Adrenal gland (tissue), 12 donors: ENCODE measurements around the gene RBM28. TPM values are rescaled to one million over a fixed set of nuclear protein-coding genes. Genes with fewer than 3 reads are reported as not detected.

Experiments
- DNase-seq, 7 donors: peaks; one replicate each; pipeline ENCODE4 v3.0.0-alpha.2; 2019 to 2020
- H3K27ac ChIP-seq, 5 donors: fragments of 200-600 bp; sonication (generic) in 4 of 5; 1 replicate in 3 of 5; 2 replicates in 2 of 5; pipeline versions ENCODE4 v1.5.1 to v1.8.0; 2016 to 2020; ENCODE audit warnings: mild to moderate bottlenecking in 1 of 5
- H3K27me3 ChIP-seq: fragments of 200-600 bp; 2 replicates; pipeline ENCODE4 v1.8.0; 2021
- H3K36me3 ChIP-seq, 2 donors: fragments of 200-600 bp; replicated peaks in 1 of 2; 1 replicate in 1 of 2; 2 replicates in 1 of 2; pipeline versions ENCODE4 v1.5.1 to v1.8.0; 2018 to 2022
- H3K4me1 ChIP-seq, 2 donors: fragments of 200-600 bp; replicated peaks in 1 of 2; 1 replicate in 1 of 2; 2 replicates in 1 of 2; pipeline versions ENCODE4 v1.5.1 to v1.8.0; 2018 to 2021
- H3K4me3 ChIP-seq, 4 donors: fragments of 200-600 bp; sonication (generic) in 3 of 4; one replicate each; pipeline ENCODE4 v1.5.1; 2016 to 2018
- H3K9me3 ChIP-seq, 3 donors: fragments of 200-600 bp; sonication (generic) in 1 of 3; replicated peaks in 1 of 3; 1 replicate in 2 of 3; 2 replicates in 1 of 3; pipeline versions ENCODE4 v1.5.1 to v1.8.0; 2016 to 2021
- POLR2A ChIP-seq, 2 donors: fragments of 450-650 bp; IDR thresholded peaks; one replicate each; pipeline ENCODE4 v1.6.1; 2017; ENCODE audit warnings: antibody characterized with exemption in 2 of 2, mild to moderate bottlenecking in 2 of 2, moderate library complexity in 1 of 2
- WGBS, 4 donors: extraction: QIAGEN DNeasy Blood & Tissue Kit in 2 of 4; methylation state at CpG; one replicate each; pipeline versions ENCODE4 v1.1.5 to v1.1.7; 2013 to 2017; 5-methylcytosine and 5-hydroxymethylcytosine counted together
- intact Hi-C, 2 donors: fragments of 100-400 bp; cut with DNase I; formaldehyde crosslinking; loops; one replicate each; pipeline versions ENCODE4 v1.14.1 to v1.15.0; 2022 to 2023
- polyA plus RNA-seq, 3 donors: library from polyadenylated mRNA; stranded (reverse); fragments of 200-250 nt in 2 of 3; fragments of 350-450 nt in 1 of 3; fragmentation: Illumina TruSeq in 1 of 3; extraction: RNeasy Lipid Tissue Mini Kit (QIAGEN cat#74804) in 1 of 3; gene quantifications; one replicate each; pipeline ENCODE4 v1.2.3, GENCODE V29; 2013 to 2014
- total RNA-seq, 9 donors: library from RNA; depleted of rRNA in 4 of 9; stranded (reverse); fragments of >200 nt in 4 of 9; fragments of 120-200 nt in 1 of 9; fragmentation: NEBNext Ultra II Directional in 1 of 9; extraction: Animal tissue kit (Norgen Biotek cat#: 25700) in 1 of 9; gene quantifications; one replicate each; pipeline versions ENCODE4 v1.1.0 to v1.2.4, GENCODE V29; 2013 to 2023
- TF ChIP-seq, protein P1 (sequence below), 6 experiments: fragments of 450-650 bp in 4 of 6; fragments of 200-600 bp in 2 of 6; sonication (generic) in 1 of 6; IDR thresholded peaks; 1 replicate in 5 of 6; 2 replicates in 1 of 6; pipeline versions ENCODE4 v1.5.1 to v1.8.0; 2016 to 2021; ENCODE audit warnings: antibody characterized with exemption in 6 of 6, mild to moderate bottlenecking in 2 of 6, moderate library complexity in 1 of 6
- donor health status: healthy with polysubstance abuse.
- donor health status: Bipolar disorder and iron deficiency.
- donor health status: DM: yes; HTN: yes; CAD: no.
- donor health status: DM: no; HTN: no; CAD: no.
- donor health status: DM: no; HTN: no; CAD: no.
- donor health status: DM: yes; HTN: yes; CAD: no.

The RBM28 gene
- total and polyA plus RNA-seq, 12 donors, result 8.0 to 61.3 (median 24.2) TPM

DNA sequence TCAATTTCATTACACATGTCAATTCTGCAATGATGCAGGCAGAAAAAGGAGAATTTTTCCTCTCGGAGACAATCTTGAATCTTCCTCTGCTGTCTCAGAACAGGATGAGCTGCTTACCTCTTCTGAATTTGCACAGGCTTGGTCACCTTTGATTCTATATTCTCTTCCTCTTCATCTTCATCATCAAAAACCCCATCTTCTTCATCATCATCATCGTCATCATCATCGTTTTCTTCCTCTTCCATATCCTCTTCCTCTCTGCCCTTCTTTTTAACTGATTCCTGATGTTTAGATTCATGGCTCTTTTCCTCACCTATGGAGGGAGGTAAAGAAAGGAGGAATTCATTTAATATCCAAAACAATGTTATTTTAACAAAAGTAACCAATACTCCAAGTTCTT is 8.0 kb downstream of the RBM28 start:
- H3K4me1 ChIP-seq, result no peaks in the 10 kb centered on the region
- intact Hi-C loops, result no loop called here
- WGBS, 4 donors, result 88 to 96% (median 92%) methylated on average over 3 of the region's 3 CpGs
- H3K27ac ChIP-seq, result no peak overlapping the region
- H3K9me3 ChIP-seq, result no peaks in the 10 kb centered on the region
- peaks cover 0 to 72% of the 10 kb centered on the region in 2 donors for H3K36me3 ChIP-seq
- H3K27me3 ChIP-seq, result no peaks in the 10 kb centered on the region
- H3K4me3 ChIP-seq, result no peak overlapping the region
- TF ChIP-seq POLR2A (IDR thresholded peaks at IDR 0.05), result no peak
- TF ChIP-seq, protein P1, sequence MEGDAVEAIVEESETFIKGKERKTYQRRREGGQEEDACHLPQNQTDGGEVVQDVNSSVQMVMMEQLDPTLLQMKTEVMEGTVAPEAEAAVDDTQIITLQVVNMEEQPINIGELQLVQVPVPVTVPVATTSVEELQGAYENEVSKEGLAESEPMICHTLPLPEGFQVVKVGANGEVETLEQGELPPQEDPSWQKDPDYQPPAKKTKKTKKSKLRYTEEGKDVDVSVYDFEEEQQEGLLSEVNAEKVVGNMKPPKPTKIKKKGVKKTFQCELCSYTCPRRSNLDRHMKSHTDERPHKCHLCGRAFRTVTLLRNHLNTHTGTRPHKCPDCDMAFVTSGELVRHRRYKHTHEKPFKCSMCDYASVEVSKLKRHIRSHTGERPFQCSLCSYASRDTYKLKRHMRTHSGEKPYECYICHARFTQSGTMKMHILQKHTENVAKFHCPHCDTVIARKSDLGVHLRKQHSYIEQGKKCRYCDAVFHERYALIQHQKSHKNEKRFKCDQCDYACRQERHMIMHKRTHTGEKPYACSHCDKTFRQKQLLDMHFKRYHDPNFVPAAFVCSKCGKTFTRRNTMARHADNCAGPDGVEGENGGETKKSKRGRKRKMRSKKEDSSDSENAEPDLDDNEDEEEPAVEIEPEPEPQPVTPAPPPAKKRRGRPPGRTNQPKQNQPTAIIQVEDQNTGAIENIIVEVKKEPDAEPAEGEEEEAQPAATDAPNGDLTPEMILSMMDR (IDR thresholded peaks at IDR 0.05), result no peak
- no peak for DNase-seq

DNA sequence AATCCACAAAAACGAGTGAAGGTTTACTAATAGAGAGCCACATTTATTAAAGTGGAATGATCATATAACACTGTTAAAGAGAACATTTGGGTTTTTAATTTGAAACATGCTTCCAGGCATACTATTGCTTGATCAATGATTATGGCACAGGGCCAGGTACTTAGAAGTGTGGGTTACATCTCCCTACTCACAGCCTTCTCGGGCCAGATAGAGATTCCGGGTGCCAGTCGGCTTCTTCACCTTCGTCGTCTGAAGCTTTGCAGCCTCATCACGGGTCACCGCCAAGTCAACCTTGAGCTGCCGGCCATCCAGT is 19.4 kb downstream of the RBM28 start:
- H3K4me3 ChIP-seq, result no peak overlapping the region
- no peaks in the 10 kb centered on the region for H3K27me3 ChIP-seq
- intact Hi-C loops, result no loop called here
- peaks cover 0 to 14% of the 10 kb centered on the region in 2 donors for H3K4me1 ChIP-seq
- 89 to 96% (median 95%) methylated on average over 9 of the region's 9 CpGs for WGBS, 4 donors
- no peak for TF ChIP-seq POLR2A (IDR thresholded peaks at IDR 0.05)
- TF ChIP-seq, protein P1 (IDR thresholded peaks at IDR 0.05), result no peak
- H3K27ac ChIP-seq, result no peak overlapping the region
- no peak for DNase-seq
- H3K36me3 ChIP-seq, result peaks cover 0 to 52% of the 10 kb centered on the region in 2 donors
- no peaks in the 10 kb centered on the region for H3K9me3 ChIP-seq

DNA sequence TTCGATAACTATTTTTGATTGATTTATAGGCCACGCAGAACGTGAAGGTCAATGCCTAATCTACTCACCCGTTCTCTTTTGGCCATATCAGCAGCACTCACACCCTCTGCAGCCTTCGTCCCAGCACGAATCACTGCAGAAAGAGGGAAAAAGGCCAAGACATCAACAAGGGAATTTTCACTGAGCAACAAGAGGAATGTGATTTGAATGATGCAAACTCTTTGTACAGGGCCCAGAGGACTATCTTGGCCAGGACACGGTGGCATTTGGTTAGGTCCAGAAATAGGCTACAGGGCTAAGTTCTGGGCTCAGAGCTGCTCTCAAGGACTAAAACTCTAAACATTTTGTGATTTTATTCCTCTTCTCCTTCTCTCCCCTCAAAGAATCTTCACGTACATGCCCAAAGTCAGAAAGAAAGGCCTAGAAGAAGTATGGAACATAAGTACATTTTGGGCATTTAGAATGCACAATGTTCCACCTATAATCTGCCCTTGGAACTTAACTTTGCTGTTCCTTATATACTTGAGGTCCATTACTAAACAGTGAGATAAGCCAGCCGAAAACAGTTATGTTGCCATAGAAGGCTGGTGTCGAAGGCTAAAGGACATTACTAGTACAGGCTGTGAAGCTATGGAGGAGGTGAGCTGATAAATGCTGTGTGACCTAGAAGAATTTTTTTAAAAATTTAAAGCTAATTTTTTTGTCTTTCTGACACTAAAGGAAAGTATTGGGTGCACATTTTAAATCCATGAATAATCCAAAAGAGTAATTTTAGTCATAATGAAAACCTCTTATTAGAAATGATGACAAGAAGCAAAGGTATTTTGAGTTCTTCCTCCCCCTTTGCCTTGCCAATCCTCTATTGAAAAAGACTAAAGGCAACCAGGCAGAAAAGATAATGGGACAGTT is 20.0 kb downstream of the RBM28 start:
- peak in 4 of 7 donors; percentile 30 to 56 (median 42) for DNase-seq
- intact Hi-C loops, result no loop called here
- Histone ChIP-seq H3K36me3 (peaks cover 0 to 51% of the 10 kb centered on the region in 2 donors), H3K4me3 (no peak overlapping the region), H3K27me3 (no peaks in the 10 kb centered on the region), H3K9me3 (no peaks in the 10 kb centered on the region), H3K4me1 (peaks cover 0 to 14% of the 10 kb centered on the region in 2 donors), H3K27ac (peak overlapping the region in 2 of 5 donors; percentile 17 to 27)
- no peak for TF ChIP-seq POLR2A (IDR thresholded peaks at IDR 0.05)
- TF ChIP-seq, protein P1 (IDR thresholded peaks at IDR 0.05), result no peak
- WGBS, 4 donors, result 53 to 64% (median 57%) methylated on average over 10 of the region's 10 CpGs

DNA sequence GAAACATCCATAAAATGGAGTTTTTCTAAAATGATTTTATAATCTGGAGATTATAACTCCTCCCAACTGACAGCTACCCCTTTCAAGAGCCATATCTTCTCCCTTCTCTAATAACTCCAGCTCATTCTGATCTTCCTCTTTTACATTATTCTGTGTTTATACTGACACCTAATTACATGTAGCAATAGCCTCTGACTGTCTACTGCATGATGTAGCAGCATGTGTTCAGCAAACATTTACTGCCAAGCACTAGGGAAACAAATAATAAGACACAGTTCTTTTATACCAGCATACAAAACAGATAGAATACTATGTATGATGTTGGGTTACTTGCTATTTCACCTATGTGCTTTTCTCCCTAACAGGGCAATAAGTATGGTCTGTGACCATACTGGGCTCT is 20.7 kb downstream of the RBM28 start:
- DNase-seq, result no peak
- intact Hi-C loops, result no loop called here
- Histone ChIP-seq H3K4me3 (no peak overlapping the region), H3K36me3 (peaks cover 0 to 56% of the 10 kb centered on the region in 2 donors), H3K27ac (peak overlapping the region in 2 of 5 donors; percentile 17 to 27), H3K27me3 (no peaks in the 10 kb centered on the region), H3K9me3 (no peaks in the 10 kb centered on the region), H3K4me1 (peaks cover 0 to 14% of the 10 kb centered on the region in 2 donors)
- TF ChIP-seq POLR2A (IDR thresholded peaks at IDR 0.05), result no peak
- TF ChIP-seq, protein P1 (IDR thresholded peaks at IDR 0.05), result no peak
